H1 (cell line): Measurements from ENCODE around the gene NIN. TPM values are rescaled to one million over a fixed set of nuclear protein-coding genes. Genes with fewer than 3 reads are reported as not detected.

Source experiments
- CTCF ChIA-PET: fragments of 300-600 bp; sonication (Branson Sonifier 250); formaldehyde crosslinking; loops from one replicate; lab custom pipeline; 2021; ENCODE audit not compliant: partially characterized antibody; lab: Charles Lee
- POLR2A ChIA-PET: fragments of 300-600 bp; sonication (Branson Sonifier 250); formaldehyde crosslinking; loops from one replicate; lab custom pipeline; 2021; ENCODE audit warnings: inconsistent platforms; ENCODE audit not compliant: partially characterized antibody; lab: Charles Lee
- DNase-seq, 2 experiments: peaks; one replicate each; pipeline versions ENCODE4 v3.0.0 to v3.0.0-alpha.2; 2010 to 2022; ENCODE audit warnings: low spot score in 2 of 2, low read depth in 1 of 2, mixed read lengths in 1 of 2
- FAIRE-seq: peaks from 2 replicates; lab custom pipeline; 2011; peaks lifted over from hg19 to GRCh38; lab: Jason Lieb, UNC
- H2AFZ ChIP-seq: 2 replicates; pipeline ENCODE4 v1.8.1; 2012; ENCODE audit warnings: low read length, inconsistent platforms
- H2AK5ac ChIP-seq: 2 replicates; pipeline ENCODE4 v1.6.1; 2013; ENCODE audit warnings: low read depth, low read length
- H2BK120ac ChIP-seq: replicated peaks from 2 replicates; pipeline ENCODE3; 2013; ENCODE audit warnings: low read depth, low read length, inconsistent platforms
- H2BK12ac ChIP-seq: 2 replicates; pipeline ENCODE4 v1.6.1; 2013; ENCODE audit warnings: low read depth, low read length
- H2BK15ac ChIP-seq: 2 replicates; pipeline ENCODE4 v1.6.1; 2013; ENCODE audit warnings: low read length
- H2BK20ac ChIP-seq: 2 replicates; pipeline ENCODE4 v1.6.1; 2013; ENCODE audit warnings: low read length
- H2BK5ac ChIP-seq: 2 replicates; pipeline ENCODE4 v1.6.1; 2013; ENCODE audit warnings: low read depth, low read length
- H3K14ac ChIP-seq: 2 replicates; pipeline ENCODE4 v1.6.1; 2013; ENCODE audit warnings: inconsistent platforms; ENCODE audit not compliant: insufficient read length
- H3K18ac ChIP-seq: 2 replicates; pipeline ENCODE4 v1.6.1; 2013; ENCODE audit warnings: low read length; ENCODE audit errors: extremely low read depth
- H3K23ac ChIP-seq: 2 replicates; pipeline ENCODE4 v1.6.1; 2013; ENCODE audit warnings: inconsistent platforms; ENCODE audit not compliant: insufficient read length
- H3K23me2 ChIP-seq: 2 replicates; pipeline ENCODE4 v1.6.1; 2013; ENCODE audit warnings: low read depth, low read length
- H3K27ac ChIP-seq: 2 replicates; pipeline ENCODE4 v1.6.1; 2011; ENCODE audit warnings: low read depth, low read length, inconsistent platforms
- H3K27me3 ChIP-seq, 4 experiments: replicated peaks in 1 of 4; 1 replicate in 1 of 4; 2 replicates in 3 of 4; pipeline versions ENCODE4 v1.6.1 to v1.8.1; 2011 to 2013; ENCODE audit warnings: low read length in 3 of 4, mild to moderate bottlenecking in 3 of 4, inconsistent platforms in 2 of 4, mixed read lengths in 2 of 4, moderate library complexity in 1 of 4; ENCODE audit not compliant: control insufficient read depth in 3 of 4, insufficient read depth in 3 of 4; ENCODE audit errors: extremely low read depth in 1 of 4
- H3K36me3 ChIP-seq, 4 experiments: 2 replicates each; pipeline versions ENCODE4 v1.6.1 to v1.8.1; 2011 to 2013; ENCODE audit warnings: mild to moderate bottlenecking in 4 of 4, low read length in 3 of 4, moderate library complexity in 2 of 4, control low read depth in 1 of 4, inconsistent platforms in 1 of 4; ENCODE audit not compliant: insufficient read depth in 4 of 4, control insufficient read depth in 2 of 4
- H3K4ac ChIP-seq: replicated peaks from 2 replicates; pipeline ENCODE3; 2013; ENCODE audit warnings: low read length, low read depth, mixed read lengths, inconsistent platforms; ENCODE audit not compliant: insufficient read length
- H3K4me1 ChIP-seq, 4 experiments: replicated peaks in 1 of 4; 1 replicate in 1 of 4; 2 replicates in 3 of 4; pipeline versions ENCODE4 v1.6.1 to v1.8.1; 2011 to 2013; ENCODE audit warnings: low read length in 3 of 4, inconsistent platforms in 2 of 4, mixed read lengths in 1 of 4; ENCODE audit not compliant: insufficient read depth in 4 of 4, control insufficient read depth in 3 of 4
- H3K4me2 ChIP-seq, 2 experiments: 2 replicates each; pipeline versions ENCODE4 v1.6.1 to v1.8.1; 2011 to 2013; ENCODE audit warnings: low read depth in 2 of 2, low read length in 2 of 2, control low read depth in 1 of 2, inconsistent platforms in 1 of 2, mild to moderate bottlenecking in 1 of 2; ENCODE audit not compliant: insufficient read depth in 1 of 2
- H3K4me3 ChIP-seq, 4 experiments: fragments of 200-600, 300-600 bp in 1 of 4; sonication (generic), shearing (Covaris generic), sonication (Bioruptor Twin) in 1 of 4; 2 replicates each; pipeline versions ENCODE4 v1.5.1 to v1.8.1; 2011 to 2016; ENCODE audit warnings: low read length in 4 of 4, low read depth in 3 of 4, control low read depth in 2 of 4, inconsistent platforms in 2 of 4, mild to moderate bottlenecking in 2 of 4, mixed read lengths in 1 of 4, moderate library complexity in 1 of 4; ENCODE audit not compliant: insufficient read depth in 2 of 4; ENCODE audit errors: extremely low read depth in 1 of 4
- H3K56ac ChIP-seq: replicated peaks from 2 replicates; pipeline ENCODE3; 2013; ENCODE audit warnings: low read depth, mild to moderate bottlenecking, mixed read lengths, low read length, inconsistent platforms; ENCODE audit not compliant: insufficient read length
- H3K79me1 ChIP-seq: 2 replicates; pipeline ENCODE4 v1.6.1; 2013; ENCODE audit warnings: low read depth, low read length, control low read depth
- H3K79me2 ChIP-seq, 2 experiments: 2 replicates each; pipeline versions ENCODE4 v1.6.1 to v1.8.1; 2012 to 2013; ENCODE audit warnings: low read length in 2 of 2, mild to moderate bottlenecking in 2 of 2, inconsistent platforms in 1 of 2; ENCODE audit not compliant: insufficient read depth in 2 of 2, control insufficient read depth in 1 of 2
- H3K9ac ChIP-seq, 4 experiments: replicated peaks in 1 of 4; 1 replicate in 1 of 4; 2 replicates in 3 of 4; pipeline versions ENCODE4 v1.6.1 to v1.8.1; 2011 to 2013; ENCODE audit warnings: low read depth in 3 of 4, low read length in 3 of 4, control low read depth in 2 of 4, mild to moderate bottlenecking in 2 of 4, moderate library complexity in 2 of 4, inconsistent platforms in 1 of 4; ENCODE audit errors: extremely low read depth in 1 of 4
- H3K9me3 ChIP-seq, 2 experiments: 2 replicates each; pipeline versions ENCODE4 v1.6.1 to v1.8.1; 2012 to 2013; ENCODE audit warnings: mild to moderate bottlenecking in 2 of 2, moderate library complexity in 2 of 2, control low read depth in 1 of 2, inconsistent platforms in 1 of 2, low read depth in 1 of 2, low read length in 1 of 2, mixed read lengths in 1 of 2; ENCODE audit not compliant: insufficient read depth in 2 of 2
- H4K20me1 ChIP-seq, 2 experiments: replicated peaks in 1 of 2; 2 replicates each; pipeline versions ENCODE3 to v1.8.1; 2011 to 2013; ENCODE audit warnings: inconsistent platforms in 2 of 2, low read length in 2 of 2, mild to moderate bottlenecking in 1 of 2; ENCODE audit not compliant: insufficient read depth in 2 of 2, control insufficient read depth in 1 of 2
- H4K5ac ChIP-seq: 2 replicates; pipeline ENCODE4 v1.6.1; 2013; ENCODE audit warnings: low read length, low read depth, mixed read lengths, inconsistent platforms; ENCODE audit not compliant: insufficient read length
- H4K8ac ChIP-seq: 2 replicates; pipeline ENCODE4 v1.8.0; 2013; ENCODE audit warnings: mild to moderate bottlenecking, moderate library complexity, low read length, inconsistent platforms; ENCODE audit not compliant: insufficient read depth; ENCODE audit errors: extremely low read depth
- H4K91ac ChIP-seq: replicated peaks from 2 replicates; pipeline ENCODE3; 2013; ENCODE audit warnings: low read length, mixed read lengths, inconsistent platforms; ENCODE audit not compliant: insufficient read length
- CEBPB ChIP-seq: IDR thresholded peaks from 2 replicates; pipeline ENCODE4 v1.6.1; 2012; ENCODE audit warnings: low read depth, low read length
- CHD1 ChIP-seq: IDR thresholded peaks from 2 replicates; pipeline ENCODE4 v1.6.1; 2012; ENCODE audit warnings: low read depth, low read length, improper control_type of control experiment
- CHD2 ChIP-seq: IDR thresholded peaks from 2 replicates; pipeline ENCODE4 v1.6.1; 2012; ENCODE audit warnings: low read length, improper control_type of control experiment
- CREB1 ChIP-seq: IDR thresholded peaks from 2 replicates; pipeline ENCODE4 v1.6.1; 2012; ENCODE audit warnings: inconsistent platforms
- EGR1 ChIP-seq: IDR thresholded peaks from 2 replicates; pipeline ENCODE4 v1.6.1; 2011; ENCODE audit warnings: low read depth, low read length, borderline replicate concordance
- EP300 ChIP-seq, 2 experiments: IDR thresholded peaks; 1 replicate in 1 of 2; 2 replicates in 1 of 2; pipeline ENCODE4 v1.6.1; 2011 to 2012; ENCODE audit warnings: low read depth in 2 of 2, low read length in 2 of 2, mild to moderate bottlenecking in 2 of 2, borderline replicate concordance in 1 of 2, inconsistent platforms in 1 of 2, moderate library complexity in 1 of 2
- FOSL1 ChIP-seq: IDR thresholded peaks from 2 replicates; pipeline ENCODE4 v1.6.1; 2011; ENCODE audit warnings: mild to moderate bottlenecking, low read depth, low read length, moderate library complexity; ENCODE audit not compliant: insufficient read depth
- NRF1 ChIP-seq: IDR thresholded peaks from 2 replicates; pipeline ENCODE4 v1.6.1; 2011; ENCODE audit warnings: mild to moderate bottlenecking, low read depth, low read length, improper control_type of control experiment
- SP1 ChIP-seq: IDR thresholded peaks from 2 replicates; pipeline ENCODE4 v1.6.1; 2011; ENCODE audit warnings: low read depth, low read length
- SUZ12 ChIP-seq: fragments of 200-600 bp; sonication (generic); IDR thresholded peaks from 2 replicates; pipeline ENCODE4 v1.6.1; 2012; ENCODE audit warnings: mild to moderate bottlenecking, inconsistent platforms, low read length, moderate library complexity, mixed read lengths
- TAF1 ChIP-seq: IDR thresholded peaks from 2 replicates; pipeline ENCODE4 v1.6.1; 2011; ENCODE audit warnings: mild to moderate bottlenecking, low read depth, low read length
- TAF7 ChIP-seq: optimal IDR thresholded peaks from 2 replicates; pipeline ENCODE3; 2011; ENCODE audit warnings: low read depth, mild to moderate bottlenecking, inconsistent platforms, low read length, moderate library complexity, borderline replicate concordance
- TBP ChIP-seq: IDR thresholded peaks from 2 replicates; pipeline ENCODE4 v1.6.1; 2011; ENCODE audit warnings: low read depth, low read length, improper control_type of control experiment
- ZNF274 ChIP-seq: IDR thresholded peaks from 2 replicates; pipeline ENCODE4 v1.7.0; 2012; ENCODE audit warnings: low read length, borderline replicate concordance; ENCODE audit errors: extremely low read depth
- WGBS, 2 experiments: shearing (Covaris generic) in 1 of 2; methylation state at CpG; one replicate each; pipeline versions ENCODE4 v1.1.6 to v1.1.7; 2013 to 2015; ENCODE audit warnings: low lambda C conversion rate in 2 of 2, mixed read lengths in 2 of 2, inconsistent platforms in 1 of 2, low coverage in 1 of 2, missing lambda C conversion rate in 1 of 2; ENCODE audit not compliant: insufficient replicate concordance in 2 of 2, insufficient coverage in 1 of 2, insufficient read length in 1 of 2; ENCODE audit errors: extremely low coverage in 1 of 2, missing lambda C conversion rate in 1 of 2; 5-methylcytosine and 5-hydroxymethylcytosine counted together
- polyA plus RNA-seq, 7 experiments: library from polyadenylated mRNA; depleted of rRNA in 3 of 7; stranded (reverse) in 5 of 7; unstranded in 2 of 7; fragments of >200 nt in 5 of 7; fragments of 200-250 nt in 2 of 7; gene quantifications; 1 replicate in 5 of 7; 2 replicates in 1 of 7; 4 replicates in 1 of 7; pipeline versions ENCODE4 v1.2.1 to v1.2.3, GENCODE V29; 2011 to 2013; ENCODE audit warnings: missing spikeins in 2 of 7, mixed read lengths in 2 of 7
- total RNA-seq: library from RNA; stranded (reverse); fragmentation: NEBNext Ultra II Directional; extraction: Animal tissue kit (Norgen Biotek cat#: 25700); gene quantifications from 2 replicates; pipeline ENCODE4 v1.2.1, GENCODE V29; 2021
- TF ChIP-seq, protein P1 (sequence below): IDR thresholded peaks from 2 replicates; pipeline ENCODE4 v1.6.1; 2011; ENCODE audit warnings: low read depth, mild to moderate bottlenecking, low read length; ENCODE audit not compliant: insufficient read depth

NIN gene
- total and polyA plus RNA-seq, 2 of the 8 experiments (the other 6 are each of a cell fraction or from before 2014, with no cell fraction given), result 3.2 to 21.3 TPM

DNA sequence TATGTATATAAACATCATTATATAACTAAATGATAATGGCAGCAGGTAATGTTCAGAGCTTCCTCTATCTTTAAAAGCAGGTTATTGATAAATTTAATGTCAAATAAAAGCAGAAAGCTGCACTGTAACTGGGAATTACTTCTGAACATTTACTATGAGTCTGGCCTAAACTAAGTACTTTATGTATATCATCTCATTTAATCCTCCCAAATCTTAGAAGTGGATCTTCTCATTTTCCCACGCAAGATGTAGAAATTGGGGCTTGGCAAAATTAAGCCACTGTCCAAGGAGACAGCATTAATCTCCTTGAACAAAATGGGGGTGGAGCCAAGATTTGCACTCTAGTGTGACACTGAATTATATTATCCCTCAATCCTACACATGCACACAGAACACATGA lies 5.7 kb downstream of the NIN start:
- Histone ChIP-seq H3K14ac (no peak overlapping the region), H2AK5ac (no peak overlapping the region), H4K5ac (no peak overlapping the region), H2AFZ (no peak overlapping the region), H3K18ac (no peak overlapping the region), H3K9ac (no peak overlapping the region), H3K23me2 (peaks cover 10% of the 10 kb centered on the region), H2BK120ac (no peak overlapping the region), H3K4me2 (no peak overlapping the region), H3K27ac (no peak overlapping the region), H3K4me3 (no peak overlapping the region), H3K23ac (no peak overlapping the region), H3K9me3 (no peaks in the 10 kb centered on the region), H3K4ac (no peak overlapping the region), H3K4me1 (peaks cover 8 to 25% (median 14%) of the 10 kb centered on the region in 4 experiments), H3K56ac (no peak overlapping the region), H4K20me1 (peaks cover 24 to 41% of the 10 kb centered on the region in 2 experiments), H3K36me3 (no peaks in the 10 kb centered on the region), H4K8ac (no peak overlapping the region), H2BK5ac (no peak overlapping the region), H3K79me1 (0 out of 2 replicates have a peak, but pooled peaks cover 4% of the 10 kb centered on the region), H2BK20ac (no peak overlapping the region), H2BK12ac (no peak overlapping the region), H3K79me2 (peaks cover 0 to 52% of the 10 kb centered on the region in 2 experiments; a peak in 2 of 4 replicates), H3K27me3 (peaks cover 8 to 54% (median 25%) of the 10 kb centered on the region in 4 experiments), H2BK15ac (no peak overlapping the region), H4K91ac (no peak overlapping the region)
- POLR2A ChIA-PET, result no interaction called here
- DNase-seq (no peak), FAIRE-seq (no peak)
- CTCF ChIA-PET, result interaction anchor here (1.4 to 2.8 kb wide), 2 partner anchors 35 to 47 kb away, joined by 4 to 5 read pairs; no protein-coding TSS in a partner anchor
- 92% methylated on average over 1 of the region's 1 CpG; no CpG with 5 or more reads in 1 of the 2 experiments for WGBS, 2 experiments
- TF ChIP-seq NRF1, result no peak
- no peak for TF ChIP-seq CREB1
- no peak for TF ChIP-seq TAF1
- no peak for TF ChIP-seq CHD1
- no peak for TF ChIP-seq CEBPB
- TF ChIP-seq EGR1, result no peak
- TF ChIP-seq EP300 (IDR thresholded peaks at IDR 0.05; ENCODE audit: borderline replicate concordance in 1 of 2, low read depth in 2 of 2, low read length in 2 of 2), result no peak
- no peak for TF ChIP-seq CHD2
- TF ChIP-seq, protein P1, sequence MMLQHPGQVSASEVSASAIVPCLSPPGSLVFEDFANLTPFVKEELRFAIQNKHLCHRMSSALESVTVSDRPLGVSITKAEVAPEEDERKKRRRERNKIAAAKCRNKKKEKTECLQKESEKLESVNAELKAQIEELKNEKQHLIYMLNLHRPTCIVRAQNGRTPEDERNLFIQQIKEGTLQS, result no peak
- TF ChIP-seq SUZ12, result no peak
- no peak for TF ChIP-seq ZNF274
- no peak for TF ChIP-seq SP1
- TF ChIP-seq TAF7, result no peak
- TF ChIP-seq FOSL1, result no peak
- no peak for TF ChIP-seq TBP
